ENCODE results near the gene RACGAP1.

RACGAP1 gene

GRCh38 chr12:49967042-49967776 is 58.1 kb downstream of the RACGAP1 start:
- DNase-seq, result peak; percentile 97

- DNase-seq, result no peak
These were observed 58.7 kb downstream of the RACGAP1 start for GRCh38 chr12:49966511-49967041.

- no peak for DNase-seq
These were observed 59.5 kb downstream of the RACGAP1 start for GRCh38 chr12:49965836-49966235.

- DNase-seq, result no peak
These were observed 60.3 kb downstream of the RACGAP1 start for GRCh38 chr12:49964849-49965624.

GRCh38 chr12:49963976-49964815 is 61.1 kb downstream of the RACGAP1 start:
- no peak for DNase-seq

- DNase-seq, result no peak
These were observed 62.2 kb downstream of the RACGAP1 start for GRCh38 chr12:49962861-49963765.

- DNase-seq, result no peak
These were observed 63.1 kb downstream of the RACGAP1 start for GRCh38 chr12:49961993-49962764.

GRCh38 chr12:49961111-49961922 is 64.0 kb downstream of the RACGAP1 start, which contains the start of gene AQP5:
Gene AQP5 (plus strand): TSS chr12:49961872. CDS start chr12:49962018, 146 bp downstream.
- DNase-seq, result no peak

- DNase-seq, result no peak
These were observed 64.7 kb downstream of the RACGAP1 start for GRCh38 chr12:49960474-49961110.

GRCh38 chr12:49959685-49960473 is 65.4 kb downstream of the RACGAP1 start:
- no peak for DNase-seq

GRCh38 chr12:49957570-49957967 is 67.7 kb downstream of the RACGAP1 start:
- no peak for DNase-seq

- DNase-seq, result no peak
These were observed 68.4 kb downstream of the RACGAP1 start for GRCh38 chr12:49956663-49957569.

- DNase-seq, result no peak
These were observed 69.2 kb downstream of the RACGAP1 start for GRCh38 chr12:49955899-49956662.

- no peak for DNase-seq
These were observed 70.1 kb downstream of the RACGAP1 start for GRCh38 chr12:49954863-49955830.
